ENCODE results near the gene MAN1B1. TPM values are rescaled to one million over a fixed set of nuclear protein-coding genes. Genes with fewer than 3 reads are reported as not detected.
"Not testable (repeated sequence)": the region's sequence is repeated elsewhere in the genome, so short reads cannot be mapped to it uniquely, and the experiment has no call there.

Gene MAN1B1
- total RNA-seq, 4 donors from 2014 or later, result 52.1 to 99.2 (median 63.1) TPM

GRCh38 chr9:137129456-137130175 lies 42.8 kb downstream of the MAN1B1 start:
- H3K27ac ChIP-seq, result peak overlapping the region; percentile 64
- TF ChIP-seq POLR2AphosphoS5 (IDR thresholded peaks at IDR 0.05), result no peak
- TF ChIP-seq POLR2A (IDR thresholded peaks at IDR 0.05), result no peak
- TF ChIP-seq EP300 (IDR thresholded peaks at IDR 0.05), result no peak
- TF ChIP-seq CTCF (IDR thresholded peaks at IDR 0.05), result no peak
- peak in 1 of 2 donors; percentile 87 for DNase-seq (ENCODE audit: low spot score in 2 of 2)
- no CpG with 5 or more reads among the region's 86 CpGs for WGBS
- H3K4me1 ChIP-seq, result peaks cover 37% of the 10 kb centered on the region
- no peaks in the 10 kb centered on the region for H3K36me3 ChIP-seq
- no peaks in the 10 kb centered on the region for H3K9me3 ChIP-seq
- peak overlapping the region; percentile 76 for H3K4me3 ChIP-seq
- H3K27me3 ChIP-seq, result peaks cover 18% of the 10 kb centered on the region

GRCh38 chr9:137130176-137130755 lies 43.5 kb downstream of the MAN1B1 start:
- TF ChIP-seq EP300 (IDR thresholded peaks at IDR 0.05), result no peak
- TF ChIP-seq CTCF (IDR thresholded peaks at IDR 0.05), result no peak
- TF ChIP-seq POLR2A (IDR thresholded peaks at IDR 0.05), result no peak
- TF ChIP-seq POLR2AphosphoS5 (IDR thresholded peaks at IDR 0.05), result no peak

GRCh38 chr9:137134191-137134590 lies 47.4 kb downstream of the MAN1B1 start:
- no peak for TF ChIP-seq CTCF (IDR thresholded peaks at IDR 0.05)
- TF ChIP-seq EP300 (IDR thresholded peaks at IDR 0.05), result no peak
- TF ChIP-seq POLR2A (IDR thresholded peaks at IDR 0.05), result no peak
- no peak for TF ChIP-seq POLR2AphosphoS5 (IDR thresholded peaks at IDR 0.05)
- Histone ChIP-seq H3K4me3 (no peak overlapping the region), H3K36me3 (no peaks in the 10 kb centered on the region), H3K4me1 (peaks cover 20% of the 10 kb centered on the region), H3K27ac (no peak overlapping the region), H3K27me3 (peaks cover 59% of the 10 kb centered on the region), H3K9me3 (no peaks in the 10 kb centered on the region)
- DNase-seq (ENCODE audit: low spot score in 2 of 2), result no peak
- 92% methylated on average over 4 of the region's 4 CpGs for WGBS

More at GRCh38 chr9:137130176-137130755, 43.5 kb downstream of the MAN1B1 start:
- Histone ChIP-seq H3K36me3 (no peaks in the 10 kb centered on the region), H3K4me3 (peak overlapping the region; percentile 76), H3K9me3 (no peaks in the 10 kb centered on the region), H3K27me3 (peaks cover 20% of the 10 kb centered on the region), H3K27ac (peak overlapping the region; percentile 64), H3K4me1 (peaks cover 37% of the 10 kb centered on the region)
- 10% methylated on average over 14 of the region's 58 CpGs for WGBS
- no peak for DNase-seq (ENCODE audit: low spot score in 2 of 2)

GRCh38 chr9:137135154-137135553 lies 48.4 kb downstream of the MAN1B1 start:
- Histone ChIP-seq H3K4me1 (peaks cover 17% of the 10 kb centered on the region), H3K27me3 (peaks cover 69% of the 10 kb centered on the region)
- H3K9me3 ChIP-seq; H3K27ac ChIP-seq; H3K4me3 ChIP-seq; H3K36me3 ChIP-seq; DNase-seq (ENCODE audit: low spot score in 2 of 2): not testable (repeated sequence)
- 78% methylated on average over 9 of the region's 9 CpGs for WGBS

- no peak overlapping the region for H3K4me3 ChIP-seq
- no peak for TF ChIP-seq CTCF (IDR thresholded peaks at IDR 0.05)
- TF ChIP-seq EP300 (IDR thresholded peaks at IDR 0.05), result no peak
- TF ChIP-seq POLR2AphosphoS5 (IDR thresholded peaks at IDR 0.05), result no peak
- TF ChIP-seq POLR2A (IDR thresholded peaks at IDR 0.05), result no peak
- H3K4me1 ChIP-seq, result peaks cover 14% of the 10 kb centered on the region
- H3K9me3 ChIP-seq, result no peaks in the 10 kb centered on the region
- H3K27ac ChIP-seq, result no peak overlapping the region
- no peaks in the 10 kb centered on the region for H3K36me3 ChIP-seq
- H3K27me3 ChIP-seq, result peaks cover 81% of the 10 kb centered on the region
- 40% methylated on average over 6 of the region's 27 CpGs for WGBS
- DNase-seq (ENCODE audit: low spot score in 2 of 2), result no peak
Observed at GRCh38 chr9:137136261-137136880, 49.6 kb downstream of the MAN1B1 start.
